NT2/D1 (cell line): ENCODE data around the gene GALNT16.
"Not testable (repeated sequence)": the region's sequence is repeated elsewhere in the genome, so short reads cannot be mapped to it uniquely, and the experiment has no call there.

ENCODE experiments used
- SUZ12 ChIP-seq: IDR thresholded peaks from 2 replicates; pipeline ENCODE4 v1.6.1; 2011; ENCODE audit not compliant: insufficient read length, insufficient read depth; ENCODE audit errors: extremely low read depth
- YY1 ChIP-seq: IDR thresholded peaks from 2 replicates; pipeline ENCODE4 v1.6.1; 2011; ENCODE audit not compliant: insufficient read length, insufficient read depth
- ZNF274 ChIP-seq: IDR thresholded peaks from 2 replicates; pipeline ENCODE4 v1.6.1; 2011; ENCODE audit warnings: mild to moderate bottlenecking, low read depth, low read length

DNA sequence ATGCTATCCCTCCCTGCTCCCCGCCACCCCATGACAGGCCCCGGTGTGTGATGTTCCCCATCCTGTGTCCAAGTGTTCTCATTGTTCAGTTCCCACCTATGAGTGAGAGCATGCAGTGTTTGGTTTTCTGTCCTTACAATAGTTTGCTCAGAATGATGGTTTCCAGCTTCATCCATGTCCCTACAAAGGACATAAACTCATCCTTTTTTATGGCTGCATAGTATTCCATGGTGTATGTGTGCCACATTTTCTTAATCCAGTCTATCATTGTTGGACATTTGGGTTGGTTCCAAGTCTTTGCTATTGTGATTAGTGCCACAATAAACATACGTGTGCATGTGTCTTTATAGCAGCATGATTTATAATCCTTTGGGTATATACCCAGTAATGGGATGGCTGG, 17.4 kb downstream of the GALNT16 start:
- TF ChIP-seq ZNF274, YY1, SUZ12: not testable (repeated sequence)
